Endothelial cell of umbilical vein (primary cell): ENCODE results near the gene MARK3. TPM values are rescaled to one million over a fixed set of nuclear protein-coding genes. Genes with fewer than 3 reads are reported as not detected.

ENCODE experiments used
- BruUV-seq: library from RNA; stranded (reverse); fragments of 400-500 nt; replicated peaks from 2 replicates; lab custom pipeline; 2021; lab: Mats Ljungman, UMichigan
- CTCF ChIA-PET: fragments of 300-600, 350-600 bp; sonication (Branson Sonifier 250); formaldehyde crosslinking; loops from one replicate; lab custom pipeline; 2021; ENCODE audit warnings: antibody characterized with exemption, inconsistent platforms; lab: Charles Lee
- POLR2A ChIA-PET: fragments of 300-600, 350-600 bp; sonication (Branson Sonifier 250); formaldehyde crosslinking; loops from one replicate; lab custom pipeline; 2021; ENCODE audit warnings: antibody characterized with exemption, inconsistent platforms; lab: Charles Lee
- DNase-seq: peaks from one replicate; pipeline ENCODE4 v3.0.0-alpha.2; 2011; ENCODE audit warnings: low read depth, low spot score
- FAIRE-seq: peaks from 2 replicates; lab custom pipeline; 2011; peaks lifted over from hg19 to GRCh38; lab: Jason Lieb, UNC
- H2AFZ ChIP-seq: 2 replicates; pipeline ENCODE4 v1.6.0; 2012; ENCODE audit warnings: low read depth, low read length, control low read depth, inconsistent platforms
- H3K27ac ChIP-seq: 2 replicates; pipeline ENCODE4 v1.5.1; 2011; ENCODE audit warnings: low read depth, mild to moderate bottlenecking, control low read depth, low read length, moderate library complexity; ENCODE audit not compliant: insufficient read depth
- H3K27me3 ChIP-seq, 2 experiments: 2 replicates each; pipeline versions ENCODE4 v1.6.0 to v1.6.1; 2011; ENCODE audit warnings: low read length in 2 of 2, mixed read lengths in 1 of 2; ENCODE audit not compliant: control insufficient read depth in 2 of 2, insufficient read depth in 2 of 2
- H3K36me3 ChIP-seq, 2 experiments: 2 replicates in 1 of 2; 3 replicates in 1 of 2; pipeline ENCODE4 v1.5.1; 2011; ENCODE audit warnings: low read length in 2 of 2, mild to moderate bottlenecking in 1 of 2, moderate library complexity in 1 of 2; ENCODE audit not compliant: control insufficient read depth in 2 of 2, insufficient read depth in 2 of 2; ENCODE audit errors: extremely low read depth in 1 of 2
- H3K4me1 ChIP-seq: 3 replicates; pipeline ENCODE4 v1.5.1; 2011; ENCODE audit warnings: mild to moderate bottlenecking, low read length; ENCODE audit not compliant: control insufficient read depth, insufficient read depth; ENCODE audit errors: extremely low read depth
- H3K4me2 ChIP-seq: 2 replicates; pipeline ENCODE4 v1.6.1; 2011; ENCODE audit warnings: low read length, control low read depth, mixed read lengths; ENCODE audit not compliant: insufficient read depth
- H3K4me3 ChIP-seq, 3 experiments: fragments of 200-600 bp in 1 of 3; sonication (generic), shearing (Covaris generic) in 1 of 3; replicated peaks in 1 of 3; 2 replicates each; pipeline ENCODE4 v1.5.1; 2011 to 2016; ENCODE audit warnings: control low read depth in 3 of 3, low read length in 3 of 3, mild to moderate bottlenecking in 2 of 3, inconsistent platforms in 1 of 3, low read depth in 1 of 3, moderate library complexity in 1 of 3; ENCODE audit not compliant: insufficient read depth in 1 of 3
- H3K79me2 ChIP-seq: 2 replicates; pipeline ENCODE4 v1.6.0; 2012; ENCODE audit warnings: low read length, inconsistent platforms; ENCODE audit not compliant: control insufficient read depth, insufficient read depth
- H3K9ac ChIP-seq: replicated peaks from 2 replicates; pipeline ENCODE3; 2011; ENCODE audit warnings: low read length, control low read depth; ENCODE audit not compliant: insufficient read depth; ENCODE audit errors: extremely low read depth
- H3K9me1 ChIP-seq: replicated peaks from 3 replicates; pipeline ENCODE4 v1.6.0; 2011; ENCODE audit warnings: mild to moderate bottlenecking, low read length; ENCODE audit not compliant: control insufficient read depth, insufficient read depth; ENCODE audit errors: extremely low read depth
- H3K9me3 ChIP-seq: replicated peaks from 2 replicates; pipeline ENCODE4 v1.5.1; 2012; ENCODE audit warnings: low read length, inconsistent platforms; ENCODE audit not compliant: control insufficient read depth, insufficient read depth
- H4K20me1 ChIP-seq: replicated peaks from 2 replicates; pipeline ENCODE3; 2011; ENCODE audit warnings: mild to moderate bottlenecking, low read length; ENCODE audit not compliant: control insufficient read depth, insufficient read depth; ENCODE audit errors: extremely low read depth
- CTCF ChIP-seq, 2 donors: IDR thresholded peaks; 1 replicate in 1 of 2; 2 replicates in 1 of 2; pipeline ENCODE4 v1.5.1; 2011; ENCODE audit warnings: low read length in 2 of 2, mild to moderate bottlenecking in 2 of 2, moderate library complexity in 2 of 2, control low read depth in 1 of 2, inconsistent platforms in 1 of 2, low read depth in 1 of 2; ENCODE audit not compliant: insufficient read depth in 1 of 2; ENCODE audit errors: extremely low read depth in 1 of 2
- FOS ChIP-seq: IDR thresholded peaks from 2 replicates; pipeline ENCODE4 v1.6.1; 2011; ENCODE audit warnings: mild to moderate bottlenecking, low read length, moderate library complexity, borderline replicate concordance; ENCODE audit not compliant: insufficient read depth
- GATA2 ChIP-seq: IDR thresholded peaks from 2 replicates; pipeline ENCODE4 v1.7.0; 2011; ENCODE audit warnings: low read depth, mild to moderate bottlenecking, moderate library complexity, mixed read lengths, low read length; ENCODE audit not compliant: insufficient read length, insufficient read depth
- MAX ChIP-seq: IDR thresholded peaks from 2 replicates; pipeline ENCODE4 v1.6.1; 2011; ENCODE audit not compliant: insufficient read depth, insufficient read length
- MYC ChIP-seq: IDR thresholded peaks from one replicate; pipeline ENCODE4 v1.6.1; 2011; ENCODE audit warnings: mild to moderate bottlenecking, low read depth, low read length
- POLR2A ChIP-seq: IDR thresholded peaks from 2 replicates; pipeline ENCODE4 v1.6.1; 2012; ENCODE audit warnings: low read depth, mild to moderate bottlenecking, control low read depth, low read length
- POLR2AphosphoS5 ChIP-seq: IDR thresholded peaks from 2 replicates; pipeline ENCODE4 v1.6.1; 2012; ENCODE audit warnings: low read depth, mild to moderate bottlenecking, control low read depth, low read length, moderate library complexity; ENCODE audit not compliant: insufficient read depth
- dilution Hi-C: fragments of 300-500 bp; cut with MboI; formaldehyde crosslinking; loops from one replicate; pipeline ENCODE4 v1.15.0; 2019; ENCODE audit warnings: low sequenced_read_pairs; ENCODE audit not compliant: extremely low pct_ligation_motif_present
- intact Hi-C: fragments of 100-400 bp; cut with micrococcal nuclease; formaldehyde crosslinking; loops from one replicate; pipeline ENCODE4 v1.10.0; 2022
- polyA plus RNA-seq, 4 experiments: library from polyadenylated mRNA; depleted of rRNA in 3 of 4; stranded (reverse) in 3 of 4; unstranded in 1 of 4; fragments of >200 nt; gene quantifications; 2 replicates each; pipeline versions ENCODE4 v1.2.1 to v1.2.3, GENCODE V29; 2011 to 2012; ENCODE audit warnings: missing spikeins in 1 of 4
- total RNA-seq: library from RNA; stranded (reverse); gene quantifications from 2 replicates; pipeline ENCODE4 v1.2.3, GENCODE V29; 2021

The MARK3 gene
- total and polyA plus RNA-seq, 2 donors (not counting 3 experiments of a cell fraction or from before 2014, with no cell fraction given): 46.6 to 96.1 TPM

GRCh38 chr14:103529383-103530365 lies 144.5 kb downstream of the MARK3 start:
- H3K4me1 ChIP-seq: peaks cover 8% of the 10 kb centered on the region
- no peaks in the 10 kb centered on the region for H3K27me3 ChIP-seq
- H3K36me3 ChIP-seq: peaks cover 0 to 2% of the 10 kb centered on the region in 2 experiments
- POLR2A ChIA-PET: interaction anchor here (0.9 to 1.4 kb wide), 2 partner anchors 11 to 32 kb away, joined by 3 read pairs; partner anchors contain the start of gene BAG5
- H3K4me3 ChIP-seq: peak overlapping the region; percentile 73 to 94 (median 78)
- dilution Hi-C loops (no loop called here), intact Hi-C loops (loop anchor here (5.0 kb wide), 1 partner anchor 33 kb away; the partner anchor contains the start of genes BAG5 and COA8)
- TSS peak; percentile 62 for BruUV-seq
- peaks cover 21% of the 10 kb centered on the region for H3K79me2 ChIP-seq
- no peaks in the 10 kb centered on the region for H3K9me1 ChIP-seq
- peak overlapping the region; percentile 75 for H3K4me2 ChIP-seq
- peak overlapping the region; percentile 30 for H3K27ac ChIP-seq
- no peaks in the 10 kb centered on the region for H3K9me3 ChIP-seq
- peak overlapping the region; percentile 79 for H2AFZ ChIP-seq
- FAIRE-seq: no peak
- H4K20me1 ChIP-seq: no peaks in the 10 kb centered on the region
- peak overlapping the region; percentile 71 for H3K9ac ChIP-seq
- TF ChIP-seq CTCF (IDR thresholded peaks at IDR 0.05; ENCODE audit: extremely low read depth in 1 of 2, insufficient read depth in 1 of 2, low read depth in 1 of 2, low read length in 2 of 2) (no peak), GATA2 (no peak), POLR2A (no peak), MYC (no peak), MAX (no peak), FOS (no peak), POLR2AphosphoS5 (no peak)
- peak; percentile 21 for DNase-seq
- CTCF ChIA-PET: interaction anchor here (1.4 to 4.8 kb wide), 3 partner anchors 11 to 30 kb away, joined by 3 to 49 read pairs (median 3); no protein-coding TSS in a partner anchor
